Ovary (tissue), 3 donors: Measurements from ENCODE around the gene KEAP1.

ENCODE experiments used
- CTCF ChIP-seq, 3 donors: fragments of 450-650 bp in 2 of 3; fragments of 200-600 bp in 1 of 3; IDR thresholded peaks; one replicate each; pipeline versions ENCODE4 v1.5.1 to v1.8.0; 2016 to 2022; ENCODE audit warnings: antibody characterized with exemption in 3 of 3, mild to moderate bottlenecking in 1 of 3
- EP300 ChIP-seq: sonication (generic); formaldehyde crosslinking; IDR thresholded peaks from one replicate; pipeline ENCODE4 v1.6.1; 2017; ENCODE audit warnings: antibody characterized with exemption
- POLR2A ChIP-seq: fragments of 450-650 bp; IDR thresholded peaks from one replicate; pipeline ENCODE4 v1.6.1; 2017; ENCODE audit warnings: antibody characterized with exemption, mild to moderate bottlenecking, moderate library complexity
- donor health status: DM: no; HTN: no; CAD: no.

GRCh38 chr19:10549733-10550132 lies 46.6 kb upstream of the KEAP1 start:
- no peak for TF ChIP-seq CTCF (IDR thresholded peaks at IDR 0.05)
- TF ChIP-seq EP300: no peak
- no peak for TF ChIP-seq POLR2A
